ENCODE data around the gene CHMP1A. TPM values are rescaled to one million over a fixed set of nuclear protein-coding genes. Genes with fewer than 3 reads are reported as not detected.
"Not testable (repeated sequence)": the region's sequence is repeated elsewhere in the genome, so short reads cannot be mapped to it uniquely, and the experiment has no call there.

Gene CHMP1A
- total RNA-seq: 100 to 1,000 TPM; 154 to 157 TPM
- long read RNA-seq, transcript CHMP1A-202 (6 exons, 2,295 nt): minor isoform, 16 of 310 reads
- long read RNA-seq, transcript CHMP1A-204 (2 exons, 2,007 nt): major isoform, 19 of 310 reads
- long read RNA-seq, partial matches to known transcripts: 8 of 310 reads
- long read RNA-seq, other reads (novel, unspliced or antisense): 265 of 310 reads

GRCh38 chr16:89657442-89658220 is at the start of gene CHMP1A, which contains the start of gene SPATA33:
CHMP1A (minus strand) TSS chr16:89657708; CDS start chr16:89657588, 120 bp downstream.
SPATA33 (plus strand) TSS chr16:89657836; CDS start chr16:89657912, 76 bp downstream.
- intact Hi-C loops (cut with DNase I, micrococcal nuclease): no loop called here
- ATAC-seq: peak; percentile 94
- peak; percentile 84 to 93 for DNase-seq

DNA sequence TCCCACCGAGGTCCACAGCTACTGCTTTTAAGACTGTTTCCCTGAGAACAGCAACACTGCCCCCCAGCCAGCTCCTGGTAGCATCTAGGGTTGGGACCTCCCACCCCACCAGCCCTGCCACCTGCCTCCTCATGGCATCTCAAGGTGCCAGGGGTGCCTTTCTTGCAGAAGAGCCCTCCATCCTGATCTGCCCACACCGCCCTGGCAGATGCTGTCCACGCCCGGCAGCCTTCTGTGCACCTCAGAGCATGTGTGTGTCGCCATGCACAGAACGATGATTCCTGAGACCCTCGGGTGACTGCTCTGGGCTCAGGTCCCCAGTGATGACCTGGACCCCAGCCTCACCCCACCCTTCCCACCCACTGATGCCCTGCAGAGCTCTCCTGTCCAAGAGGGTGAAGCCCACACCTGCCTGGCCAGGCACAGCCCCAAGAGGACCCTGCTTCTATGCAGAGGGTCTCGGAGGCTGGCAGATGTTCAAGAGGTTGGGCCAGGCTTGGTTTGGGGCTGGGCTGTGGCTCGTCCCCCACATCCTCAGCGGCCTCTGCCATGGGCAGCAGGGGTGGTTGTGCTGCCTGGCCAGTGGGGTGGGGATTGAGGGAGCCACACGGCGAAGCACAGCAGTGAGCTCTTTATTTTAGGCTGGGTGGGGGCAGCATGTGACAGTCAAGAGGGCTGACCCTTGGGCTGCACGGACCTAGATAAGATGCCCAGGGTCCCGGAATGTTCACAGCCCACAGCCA is 49.2 kb upstream of the CHMP1A start:
- intact Hi-C loops (cut with DNase I, micrococcal nuclease): loop anchor here (10.0 kb wide), 1 partner anchor 88 kb away; no protein-coding TSS in a partner anchor
- DNase-seq: no peak

GRCh38 chr16:89705006-89705405 is 47.5 kb upstream of the CHMP1A start:
- intact Hi-C loops (cut with DNase I, micrococcal nuclease): loop anchor here (10.0 kb wide), 1 partner anchor 90 kb away; no protein-coding TSS in a partner anchor
- ATAC-seq (no peak), DNase-seq (no peak)

More for the DNA sequence above, 49.2 kb upstream of the CHMP1A start:
- no peak for ATAC-seq

DNA sequence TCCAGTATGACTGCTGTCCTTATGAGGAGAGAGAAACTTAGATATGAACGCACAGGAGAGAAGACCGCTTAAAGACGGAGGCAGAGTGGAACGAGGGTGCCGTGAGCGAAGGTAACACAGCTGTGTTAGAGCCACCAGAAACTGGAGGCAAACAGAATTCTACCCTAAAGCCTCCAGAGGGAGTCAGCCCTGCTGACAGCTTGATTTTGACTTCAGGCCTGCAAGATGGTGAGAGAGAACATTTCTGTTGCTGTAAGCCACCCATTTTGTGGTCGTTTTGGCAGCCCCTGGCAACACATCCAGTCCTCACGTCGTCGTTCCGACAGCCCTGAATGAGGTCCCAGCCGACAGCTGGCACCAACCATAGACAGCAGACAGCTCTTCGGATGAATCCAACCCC is 46.8 kb upstream of the CHMP1A start:
- DNase-seq (no peak), ATAC-seq (no peak)
- intact Hi-C loops (cut with DNase I, micrococcal nuclease): loop anchor here (10.0 kb wide), 1 partner anchor 91 kb away; no protein-coding TSS in a partner anchor

GRCh38 chr16:89701425-89702406 is 44.2 kb upstream of the CHMP1A start, which contains the start of gene SPATA2L:
SPATA2L (minus strand) TSS chr16:89701705; CDS start chr16:89701232, 473 bp downstream.
- intact Hi-C loops (cut with DNase I, micrococcal nuclease): loop anchor here (10.0 kb wide), 1 partner anchor 93 kb away; no protein-coding TSS in a partner anchor
- ATAC-seq: peak; percentile 71
- peak; percentile 96 to 97 for DNase-seq

DNA sequence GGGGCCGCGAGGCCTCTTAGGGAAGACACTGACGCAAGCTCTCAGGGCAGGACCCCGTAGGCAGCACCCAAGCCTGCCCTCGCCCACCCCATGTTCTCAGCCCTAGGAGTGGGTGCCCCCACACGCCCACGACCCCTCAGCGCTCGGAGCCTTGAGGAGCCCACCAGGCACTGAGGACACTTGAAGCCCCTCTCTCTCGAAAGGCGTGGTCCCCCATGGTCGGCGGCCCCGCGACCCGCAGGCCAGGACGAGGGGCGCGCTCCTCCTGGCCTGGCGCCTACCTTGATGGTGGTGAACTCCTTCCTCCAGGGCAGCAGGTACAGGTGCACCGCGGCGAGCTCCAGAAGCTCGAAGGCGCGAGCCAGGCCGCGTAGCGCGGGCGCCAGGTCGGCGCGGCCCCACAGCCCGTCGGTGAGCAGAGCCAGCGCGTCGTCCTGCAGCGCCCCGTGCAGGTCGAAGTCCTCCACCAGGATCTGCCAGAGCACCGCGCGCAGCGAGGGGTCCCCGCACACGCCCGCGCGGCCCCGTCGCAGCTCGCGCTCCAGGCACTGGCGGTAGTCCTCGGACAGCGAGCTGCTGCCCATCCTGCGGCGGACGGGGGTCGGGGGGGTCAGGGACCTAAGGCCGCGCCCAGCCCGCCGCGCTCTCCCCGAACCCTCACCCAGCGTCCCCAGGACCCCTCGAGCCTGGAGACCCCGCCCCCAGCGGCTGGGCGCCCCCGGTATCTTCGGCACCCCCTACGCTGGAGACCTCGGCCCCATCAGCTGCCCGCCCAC is 43.3 kb upstream of the CHMP1A start:
- intact Hi-C loops (cut with DNase I, micrococcal nuclease): loop anchor here (10.0 kb wide), 1 partner anchor 94 kb away; no protein-coding TSS in a partner anchor
- ATAC-seq (peak; percentile 52), DNase-seq (peak; percentile 74 to 81)

DNA sequence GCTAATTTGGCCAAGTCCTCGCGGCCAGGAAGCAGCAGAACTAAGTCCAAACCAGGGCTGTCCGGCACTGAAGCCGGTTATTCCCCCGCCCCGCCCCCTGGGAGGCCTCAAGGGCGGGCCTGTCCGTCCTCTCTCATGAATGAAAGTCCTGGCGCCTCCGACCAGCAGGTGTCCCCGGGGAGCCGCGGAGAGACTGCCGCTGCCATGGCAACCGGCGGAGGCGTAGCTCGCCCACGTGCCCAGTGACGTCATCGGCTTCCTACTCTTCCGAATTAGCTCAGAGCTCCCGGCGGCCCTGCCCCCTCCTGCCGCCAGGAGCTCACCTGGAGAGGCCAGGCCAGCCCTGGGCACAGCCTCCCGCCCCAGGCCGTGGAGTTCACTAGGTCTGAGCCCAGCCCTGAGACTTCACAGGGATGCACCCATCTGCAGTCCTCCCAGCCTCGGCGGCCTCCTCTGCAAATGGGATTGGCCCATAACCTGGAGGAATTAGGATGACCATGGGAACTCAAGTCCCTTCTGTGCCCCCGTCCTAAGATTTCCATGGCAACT is 42.7 kb upstream of the CHMP1A start:
- intact Hi-C loops (cut with DNase I, micrococcal nuclease): loop anchor here (10.0 kb wide), 1 partner anchor 95 kb away; no protein-coding TSS in a partner anchor
- DNase-seq (peak; percentile 100), ATAC-seq (peak; percentile 62)

GRCh38 chr16:89699629-89700099 is 42.2 kb upstream of the CHMP1A start:
- intact Hi-C loops (cut with DNase I, micrococcal nuclease): loop anchor here (10.0 kb wide), 1 partner anchor 95 kb away; no protein-coding TSS in a partner anchor
- DNase-seq, ATAC-seq: not testable (repeated sequence)

- ATAC-seq; intact Hi-C loops (cut with DNase I, micrococcal nuclease): not testable (repeated sequence)
- DNase-seq: peak in 1 of 2 donors; percentile 6
Measured at GRCh38 chr16:89698717-89699116, 41.2 kb upstream of the CHMP1A start.

DNA sequence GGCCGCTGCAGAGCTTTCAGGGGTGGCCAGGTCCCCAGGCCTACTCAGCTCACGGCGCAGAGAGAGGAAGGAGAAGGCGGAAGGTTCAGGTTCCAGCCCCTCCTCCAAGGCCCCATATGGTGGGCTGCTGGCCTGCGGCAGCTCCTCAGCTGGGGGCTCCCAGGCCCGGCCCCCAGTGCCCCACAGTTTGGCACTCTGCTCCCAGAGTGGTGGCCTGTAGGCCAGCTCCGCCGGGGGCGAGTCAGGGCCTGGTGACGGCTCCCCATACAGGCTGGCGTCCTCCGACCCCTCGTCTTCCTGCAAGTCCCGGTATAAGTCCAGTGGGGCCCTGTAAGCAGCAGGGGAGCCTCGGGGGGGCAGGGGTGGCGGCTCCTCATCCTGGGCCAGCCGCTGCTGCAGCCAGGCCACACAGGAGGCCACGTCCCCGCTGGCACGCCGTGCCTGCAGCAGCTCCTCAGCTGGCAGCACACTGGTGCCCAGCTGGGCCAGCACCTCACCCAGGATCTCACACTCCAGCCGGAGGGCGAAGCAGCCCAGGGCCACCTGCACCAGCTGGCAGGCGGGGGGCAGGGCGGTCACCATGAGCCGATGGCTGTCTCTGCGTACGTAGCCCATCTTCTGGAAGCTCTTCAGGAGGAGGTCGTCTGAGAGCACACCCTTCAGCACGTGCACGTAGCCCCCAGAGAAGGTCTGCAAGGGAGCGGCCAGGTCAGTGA is 40.3 kb upstream of the CHMP1A start:
- DNase-seq: peak in 1 of 2 donors; percentile 14
- intact Hi-C loops (cut with DNase I, micrococcal nuclease): no loop called here
- no peak for ATAC-seq

DNA sequence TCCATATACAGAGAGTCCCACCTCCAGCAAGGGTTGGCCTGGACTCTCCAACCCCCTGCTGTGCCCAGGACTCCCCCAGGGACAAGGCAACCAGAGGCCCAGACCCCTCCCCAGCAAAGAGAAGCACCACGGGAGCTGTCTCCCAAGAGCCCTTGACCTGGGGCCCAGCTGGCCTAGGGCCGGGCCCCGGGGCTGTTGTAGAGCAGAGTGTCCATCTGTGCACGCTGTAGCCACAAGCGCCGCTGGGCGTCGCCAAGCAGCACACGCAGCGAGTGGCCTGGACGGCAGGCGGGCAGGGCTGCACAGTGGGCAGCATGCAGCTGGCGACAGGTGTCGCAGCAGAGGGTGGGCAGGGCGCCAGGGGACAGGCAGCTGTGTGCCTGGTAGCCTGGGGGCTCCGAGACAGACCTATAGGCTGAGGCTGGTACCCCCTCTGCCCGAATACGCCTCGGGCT is 39.7 kb upstream of the CHMP1A start:
- no peak for ATAC-seq
- peak in 1 of 2 donors; percentile 28 for DNase-seq
- intact Hi-C loops (cut with DNase I, micrococcal nuclease): no loop called here

DNA sequence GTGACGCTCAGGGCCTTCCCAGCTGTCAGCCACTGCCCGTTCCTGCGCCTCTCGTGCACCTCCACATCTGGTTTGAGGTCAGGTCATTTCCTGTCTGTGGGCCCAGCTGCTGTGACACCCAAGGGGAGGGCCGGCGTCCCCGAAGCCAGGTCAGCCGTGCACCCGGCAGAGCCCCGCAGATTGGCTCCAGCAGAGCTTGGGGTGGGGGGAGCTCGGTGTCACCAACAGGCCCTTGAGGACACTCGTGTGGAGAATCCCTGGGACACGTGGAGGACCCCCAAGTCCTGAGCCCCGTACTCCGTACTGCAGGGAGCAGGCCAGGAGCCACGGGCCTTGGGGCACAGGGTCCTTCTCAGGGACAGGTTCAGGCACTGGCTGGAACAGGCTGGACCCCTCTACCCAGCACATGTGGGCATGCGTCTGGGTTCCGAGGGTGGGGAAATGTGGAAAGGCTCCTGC is 39.2 kb upstream of the CHMP1A start:
- intact Hi-C loops (cut with DNase I, micrococcal nuclease): no loop called here
- ATAC-seq: no peak
- peak in 1 of 2 donors; percentile 22 for DNase-seq

GRCh38 chr16:89695875-89696669 is 38.6 kb upstream of the CHMP1A start:
- ATAC-seq (no peak), DNase-seq (peak in 1 of 2 donors; percentile 9)
- intact Hi-C loops (cut with DNase I, micrococcal nuclease): no loop called here

DNA sequence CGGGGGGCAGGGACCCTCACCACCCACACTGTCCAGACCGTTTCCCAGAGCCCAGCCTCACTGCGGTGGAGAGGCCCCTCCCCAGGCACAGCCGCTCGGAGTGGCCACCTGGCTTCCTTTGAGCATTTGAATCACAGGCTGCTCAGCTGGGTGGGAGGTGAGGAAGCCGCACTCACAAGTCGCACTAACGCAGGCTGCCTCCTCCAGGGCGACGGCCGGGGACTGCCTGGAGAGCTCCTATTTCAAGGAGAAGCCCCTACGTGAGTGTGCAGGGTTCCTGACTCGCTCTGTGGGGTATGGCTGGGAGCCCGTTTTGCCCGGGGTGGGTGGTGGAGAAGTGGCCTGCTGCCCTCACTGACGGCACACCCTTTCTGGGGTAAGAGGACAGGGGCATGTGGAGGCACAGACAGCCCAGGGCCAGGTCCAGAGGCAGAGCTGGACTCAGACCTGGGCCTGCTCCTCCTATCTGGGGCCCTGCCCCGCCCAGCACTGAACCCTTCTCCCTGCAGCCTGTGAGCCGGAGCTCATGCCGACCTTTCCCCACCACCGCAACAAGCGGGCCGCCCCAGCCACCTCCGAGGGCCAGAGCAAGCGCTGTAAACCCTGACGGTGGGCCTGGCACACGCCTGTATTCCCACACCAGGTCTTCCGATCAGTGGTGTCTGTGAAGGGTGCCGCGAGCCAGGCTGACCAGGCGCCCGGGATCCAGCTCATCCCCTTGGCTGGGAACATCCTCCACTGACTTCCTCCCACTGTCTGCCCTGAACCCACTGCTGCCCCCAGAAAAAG is 37.8 kb upstream of the CHMP1A start:
- intact Hi-C loops (cut with DNase I, micrococcal nuclease): no loop called here
- no peak for ATAC-seq
- DNase-seq: peak in 1 of 2 donors; percentile 13

All from left colon (tissue), 2 donors.